GM23338 (cell line): ENCODE results near the gene GPR139. TPM values are rescaled to one million over a fixed set of nuclear protein-coding genes. Genes with fewer than 3 reads are reported as not detected.

Experiments used
- ATAC-seq: fragments of 200-7000 bp; cut with Tn5 transposase; 3 replicates; pipeline ENCODE4 v1.9.1; 2020
- DNase-seq: peaks from one replicate; pipeline ENCODE4 v3.0.0-alpha.2; 2015; ENCODE audit warnings: low spot score
- H2AFZ ChIP-seq: fragments of 200-600 bp; sonication (generic); 2 replicates; pipeline ENCODE4 v1.8.0; 2016; ENCODE audit warnings: antibody characterized with exemption, mild to moderate bottlenecking, moderate library complexity
- H3F3A ChIP-seq: fragments of 200-600 bp; sonication (generic); replicated peaks from 2 replicates; pipeline ENCODE4 v1.8.0; 2017; ENCODE audit warnings: antibody characterized with exemption, mixed run types, low read depth
- H3K27ac ChIP-seq: fragments of 200-600 bp; sonication (generic); 2 replicates; pipeline ENCODE4 v1.6.1; 2016; ENCODE audit warnings: low read depth
- H3K27me3 ChIP-seq: fragments of 200-600 bp; sonication (generic); 2 replicates; pipeline ENCODE4 v1.8.0; 2016; ENCODE audit warnings: mild to moderate bottlenecking, mixed run types, moderate library complexity; ENCODE audit not compliant: insufficient read depth
- H3K36me3 ChIP-seq: fragments of 200-600 bp; sonication (generic); 2 replicates; pipeline ENCODE4 v1.8.0; 2016; ENCODE audit warnings: mild to moderate bottlenecking; ENCODE audit not compliant: insufficient read depth
- H3K4me1 ChIP-seq: fragments of 200-600 bp; sonication (generic); 2 replicates; pipeline ENCODE4 v1.8.0; 2016; ENCODE audit warnings: mild to moderate bottlenecking, moderate library complexity; ENCODE audit not compliant: insufficient read depth
- H3K4me2 ChIP-seq: fragments of 200-600 bp; sonication (generic); 2 replicates; pipeline ENCODE4 v1.7.1; 2017; ENCODE audit warnings: mixed run types
- H3K4me3 ChIP-seq: fragments of 200-600 bp; sonication (generic); 2 replicates; pipeline ENCODE4 v1.6.1; 2016; ENCODE audit warnings: mixed run types
- H3K79me2 ChIP-seq: fragments of 200-600 bp; sonication (generic); replicated peaks from 2 replicates; pipeline ENCODE4 v1.8.0; 2017; ENCODE audit warnings: mild to moderate bottlenecking; ENCODE audit not compliant: insufficient read depth
- H3K9me2 ChIP-seq: fragments of 200-600 bp; sonication (generic); 2 replicates; pipeline ENCODE4 v1.8.0; 2017; ENCODE audit not compliant: insufficient read depth
- H4K20me1 ChIP-seq: fragments of 200-600 bp; sonication (generic); replicated peaks from 2 replicates; pipeline ENCODE4 v1.8.0; 2017; ENCODE audit warnings: mild to moderate bottlenecking; ENCODE audit not compliant: insufficient read depth
- H3K27ac Mint-ChIP-seq: 2 replicates; pipeline ENCODE4 v1.8.0; 2020; ENCODE audit warnings: inconsistent platforms, mild to moderate bottlenecking, moderate library complexity, mixed read lengths
- H3K27me3 Mint-ChIP-seq: 3 replicates; pipeline ENCODE4 v1.8.0; 2022; ENCODE audit warnings: low read depth, mild to moderate bottlenecking, moderate library complexity, mixed read lengths, inconsistent platforms; ENCODE audit not compliant: insufficient read depth, poor library complexity
- H3K36me3 Mint-ChIP-seq: 3 replicates; pipeline ENCODE4 v1.8.0; 2021; ENCODE audit warnings: low read depth, mild to moderate bottlenecking, inconsistent platforms, moderate library complexity, mixed read lengths
- H3K4me1 Mint-ChIP-seq: 3 replicates; pipeline ENCODE4 v1.8.0; 2020; ENCODE audit warnings: mild to moderate bottlenecking, inconsistent platforms, mixed read lengths
- H3K4me3 Mint-ChIP-seq: 3 replicates; pipeline ENCODE4 v1.8.0; 2021; ENCODE audit warnings: moderate library complexity, mild to moderate bottlenecking, inconsistent platforms, mixed read lengths
- H3K9me3 Mint-ChIP-seq: 3 replicates; pipeline ENCODE4 v1.8.0; 2020; ENCODE audit warnings: moderate library complexity, mild to moderate bottlenecking, inconsistent platforms, mixed read lengths
- CREB1 ChIP-seq: fragments of 250-450 bp; sonication (Bioruptor Pico); IDR thresholded peaks from 2 replicates; pipeline ENCODE4 v1.5.0; 2020; ENCODE audit warnings: low read depth, mild to moderate bottlenecking, moderate library complexity
- ETS1 ChIP-seq: IDR thresholded peaks from 2 replicates; pipeline ENCODE4 v1.6.1; 2016; ENCODE audit warnings: antibody characterized with exemption
- EZH2 ChIP-seq: fragments of 200-600 bp; sonication (generic); IDR thresholded peaks from one replicate; pipeline ENCODE4 v1.8.0; 2017; ENCODE audit warnings: antibody characterized with exemption, mild to moderate bottlenecking, low read depth; ENCODE audit not compliant: unreplicated experiment
- EZH2phosphoT487 ChIP-seq: fragments of 200-600 bp; sonication (generic); IDR thresholded peaks from one replicate; pipeline ENCODE4 v1.8.1; 2018; ENCODE audit warnings: antibody characterized with exemption; ENCODE audit not compliant: unreplicated experiment
- JUNB ChIP-seq: IDR thresholded peaks from one replicate; pipeline ENCODE4 v1.6.1; 2016; ENCODE audit warnings: antibody characterized with exemption; ENCODE audit not compliant: unreplicated experiment
- NANOG ChIP-seq: IDR thresholded peaks from 2 replicates; pipeline ENCODE4 v1.6.1; 2016; ENCODE audit warnings: antibody characterized with exemption, borderline replicate concordance
- POLR2AphosphoS5 ChIP-seq: IDR thresholded peaks from 2 replicates; pipeline ENCODE4 v1.6.1; 2016; ENCODE audit warnings: antibody characterized with exemption, low read depth
- STAT1 ChIP-seq: IDR thresholded peaks from one replicate; pipeline ENCODE4 v1.6.1; 2016; ENCODE audit warnings: antibody characterized with exemption; ENCODE audit not compliant: unreplicated experiment
- ZNF114 ChIP-seq: fragments of 250-450 bp; sonication (Bioruptor Pico); IDR thresholded peaks from 2 replicates; pipeline ENCODE4 v1.5.0; 2020; ENCODE audit warnings: mild to moderate bottlenecking, moderate library complexity
- ZNF331 ChIP-seq: fragments of 250-450 bp; sonication (Bioruptor Pico); IDR thresholded peaks from 2 replicates; pipeline ENCODE4 v1.5.0; 2020; ENCODE audit warnings: low read depth, mild to moderate bottlenecking, moderate library complexity
- polyA plus RNA-seq: library from polyadenylated mRNA; unstranded; fragments of >200 nt; fragmentation: Nextera tagmentation; extraction: Ambion mirVana; gene quantifications from 2 replicates; pipeline ENCODE4 v1.2.1, GENCODE V29; 2016
- total RNA-seq: library from RNA; depleted of rRNA; stranded (reverse); fragments of >200 nt; shearing (Covaris generic); gene quantifications from 2 replicates; pipeline ENCODE4 v1.2.3, GENCODE V29; 2014
- TF ChIP-seq, protein P1 (sequence below): IDR thresholded peaks from one replicate; pipeline ENCODE4 v1.6.1; 2018; ENCODE audit warnings: antibody characterized with exemption; ENCODE audit not compliant: unreplicated experiment
- TF ChIP-seq, protein P2 (sequence below): fragments of 250-450 bp; sonication (Bioruptor Pico); IDR thresholded peaks from 2 replicates; pipeline ENCODE4 v1.5.0; 2020; ENCODE audit warnings: mild to moderate bottlenecking, moderate library complexity

The GPR139 gene
- total and polyA plus RNA-seq, 2 experiments from 2014 or later = 0.66 to 2.3 TPM

GRCh38 chr16:20089246-20089965, 15.7 kb upstream of the GPR139 start:
- no peaks in the 10 kb centered on the region for H3K27me3 Mint-ChIP-seq
- ATAC-seq = no peak
- no peak overlapping the region for H3K27ac Mint-ChIP-seq

More at GRCh38 chr16:20089246-20089965, 15.7 kb upstream of the GPR139 start:
- H3K4me2 ChIP-seq = no peak overlapping the region
- H3F3A ChIP-seq = no peaks in the 10 kb centered on the region
- H3K79me2 ChIP-seq = no peaks in the 10 kb centered on the region
- H3K4me3 ChIP-seq = no peak overlapping the region
- Mint-ChIP-seq H3K4me1 (peaks cover 7% of the 10 kb centered on the region; the same call in 2 of the 3 replicates), H3K36me3 (no peaks in the 10 kb centered on the region), H3K4me3 (no peak overlapping the region), H3K9me3 (no peaks in the 10 kb centered on the region)
- 0 out of 2 replicates have a peak, but pooled peaks cover 3% of the 10 kb centered on the region for H3K4me1 ChIP-seq
- H2AFZ ChIP-seq = no peak overlapping the region
- no peaks in the 10 kb centered on the region for H3K9me2 ChIP-seq
- DNase-seq = no peak
- no peaks in the 10 kb centered on the region for H3K36me3 ChIP-seq
- H3K27me3 ChIP-seq = no peaks in the 10 kb centered on the region
- no peak overlapping the region for H3K27ac ChIP-seq
- TF ChIP-seq ZNF331 (CRISPR knock-in tag) (no peak), CREB1 (CRISPR knock-in tag) (no peak), EZH2 (no peak), STAT1 (no peak), JUNB (no peak), POLR2AphosphoS5 (no peak), ZNF114 (CRISPR knock-in tag) (no peak), ETS1 (no peak), EZH2phosphoT487 (no peak), NANOG (no peak)
- TF ChIP-seq, protein P1, sequence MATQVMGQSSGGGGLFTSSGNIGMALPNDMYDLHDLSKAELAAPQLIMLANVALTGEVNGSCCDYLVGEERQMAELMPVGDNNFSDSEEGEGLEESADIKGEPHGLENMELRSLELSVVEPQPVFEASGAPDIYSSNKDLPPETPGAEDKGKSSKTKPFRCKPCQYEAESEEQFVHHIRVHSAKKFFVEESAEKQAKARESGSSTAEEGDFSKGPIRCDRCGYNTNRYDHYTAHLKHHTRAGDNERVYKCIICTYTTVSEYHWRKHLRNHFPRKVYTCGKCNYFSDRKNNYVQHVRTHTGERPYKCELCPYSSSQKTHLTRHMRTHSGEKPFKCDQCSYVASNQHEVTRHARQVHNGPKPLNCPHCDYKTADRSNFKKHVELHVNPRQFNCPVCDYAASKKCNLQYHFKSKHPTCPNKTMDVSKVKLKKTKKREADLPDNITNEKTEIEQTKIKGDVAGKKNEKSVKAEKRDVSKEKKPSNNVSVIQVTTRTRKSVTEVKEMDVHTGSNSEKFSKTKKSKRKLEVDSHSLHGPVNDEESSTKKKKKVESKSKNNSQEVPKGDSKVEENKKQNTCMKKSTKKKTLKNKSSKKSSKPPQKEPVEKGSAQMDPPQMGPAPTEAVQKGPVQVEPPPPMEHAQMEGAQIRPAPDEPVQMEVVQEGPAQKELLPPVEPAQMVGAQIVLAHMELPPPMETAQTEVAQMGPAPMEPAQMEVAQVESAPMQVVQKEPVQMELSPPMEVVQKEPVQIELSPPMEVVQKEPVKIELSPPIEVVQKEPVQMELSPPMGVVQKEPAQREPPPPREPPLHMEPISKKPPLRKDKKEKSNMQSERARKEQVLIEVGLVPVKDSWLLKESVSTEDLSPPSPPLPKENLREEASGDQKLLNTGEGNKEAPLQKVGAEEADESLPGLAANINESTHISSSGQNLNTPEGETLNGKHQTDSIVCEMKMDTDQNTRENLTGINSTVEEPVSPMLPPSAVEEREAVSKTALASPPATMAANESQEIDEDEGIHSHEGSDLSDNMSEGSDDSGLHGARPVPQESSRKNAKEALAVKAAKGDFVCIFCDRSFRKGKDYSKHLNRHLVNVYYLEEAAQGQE = no peak
- TF ChIP-seq, protein P2, sequence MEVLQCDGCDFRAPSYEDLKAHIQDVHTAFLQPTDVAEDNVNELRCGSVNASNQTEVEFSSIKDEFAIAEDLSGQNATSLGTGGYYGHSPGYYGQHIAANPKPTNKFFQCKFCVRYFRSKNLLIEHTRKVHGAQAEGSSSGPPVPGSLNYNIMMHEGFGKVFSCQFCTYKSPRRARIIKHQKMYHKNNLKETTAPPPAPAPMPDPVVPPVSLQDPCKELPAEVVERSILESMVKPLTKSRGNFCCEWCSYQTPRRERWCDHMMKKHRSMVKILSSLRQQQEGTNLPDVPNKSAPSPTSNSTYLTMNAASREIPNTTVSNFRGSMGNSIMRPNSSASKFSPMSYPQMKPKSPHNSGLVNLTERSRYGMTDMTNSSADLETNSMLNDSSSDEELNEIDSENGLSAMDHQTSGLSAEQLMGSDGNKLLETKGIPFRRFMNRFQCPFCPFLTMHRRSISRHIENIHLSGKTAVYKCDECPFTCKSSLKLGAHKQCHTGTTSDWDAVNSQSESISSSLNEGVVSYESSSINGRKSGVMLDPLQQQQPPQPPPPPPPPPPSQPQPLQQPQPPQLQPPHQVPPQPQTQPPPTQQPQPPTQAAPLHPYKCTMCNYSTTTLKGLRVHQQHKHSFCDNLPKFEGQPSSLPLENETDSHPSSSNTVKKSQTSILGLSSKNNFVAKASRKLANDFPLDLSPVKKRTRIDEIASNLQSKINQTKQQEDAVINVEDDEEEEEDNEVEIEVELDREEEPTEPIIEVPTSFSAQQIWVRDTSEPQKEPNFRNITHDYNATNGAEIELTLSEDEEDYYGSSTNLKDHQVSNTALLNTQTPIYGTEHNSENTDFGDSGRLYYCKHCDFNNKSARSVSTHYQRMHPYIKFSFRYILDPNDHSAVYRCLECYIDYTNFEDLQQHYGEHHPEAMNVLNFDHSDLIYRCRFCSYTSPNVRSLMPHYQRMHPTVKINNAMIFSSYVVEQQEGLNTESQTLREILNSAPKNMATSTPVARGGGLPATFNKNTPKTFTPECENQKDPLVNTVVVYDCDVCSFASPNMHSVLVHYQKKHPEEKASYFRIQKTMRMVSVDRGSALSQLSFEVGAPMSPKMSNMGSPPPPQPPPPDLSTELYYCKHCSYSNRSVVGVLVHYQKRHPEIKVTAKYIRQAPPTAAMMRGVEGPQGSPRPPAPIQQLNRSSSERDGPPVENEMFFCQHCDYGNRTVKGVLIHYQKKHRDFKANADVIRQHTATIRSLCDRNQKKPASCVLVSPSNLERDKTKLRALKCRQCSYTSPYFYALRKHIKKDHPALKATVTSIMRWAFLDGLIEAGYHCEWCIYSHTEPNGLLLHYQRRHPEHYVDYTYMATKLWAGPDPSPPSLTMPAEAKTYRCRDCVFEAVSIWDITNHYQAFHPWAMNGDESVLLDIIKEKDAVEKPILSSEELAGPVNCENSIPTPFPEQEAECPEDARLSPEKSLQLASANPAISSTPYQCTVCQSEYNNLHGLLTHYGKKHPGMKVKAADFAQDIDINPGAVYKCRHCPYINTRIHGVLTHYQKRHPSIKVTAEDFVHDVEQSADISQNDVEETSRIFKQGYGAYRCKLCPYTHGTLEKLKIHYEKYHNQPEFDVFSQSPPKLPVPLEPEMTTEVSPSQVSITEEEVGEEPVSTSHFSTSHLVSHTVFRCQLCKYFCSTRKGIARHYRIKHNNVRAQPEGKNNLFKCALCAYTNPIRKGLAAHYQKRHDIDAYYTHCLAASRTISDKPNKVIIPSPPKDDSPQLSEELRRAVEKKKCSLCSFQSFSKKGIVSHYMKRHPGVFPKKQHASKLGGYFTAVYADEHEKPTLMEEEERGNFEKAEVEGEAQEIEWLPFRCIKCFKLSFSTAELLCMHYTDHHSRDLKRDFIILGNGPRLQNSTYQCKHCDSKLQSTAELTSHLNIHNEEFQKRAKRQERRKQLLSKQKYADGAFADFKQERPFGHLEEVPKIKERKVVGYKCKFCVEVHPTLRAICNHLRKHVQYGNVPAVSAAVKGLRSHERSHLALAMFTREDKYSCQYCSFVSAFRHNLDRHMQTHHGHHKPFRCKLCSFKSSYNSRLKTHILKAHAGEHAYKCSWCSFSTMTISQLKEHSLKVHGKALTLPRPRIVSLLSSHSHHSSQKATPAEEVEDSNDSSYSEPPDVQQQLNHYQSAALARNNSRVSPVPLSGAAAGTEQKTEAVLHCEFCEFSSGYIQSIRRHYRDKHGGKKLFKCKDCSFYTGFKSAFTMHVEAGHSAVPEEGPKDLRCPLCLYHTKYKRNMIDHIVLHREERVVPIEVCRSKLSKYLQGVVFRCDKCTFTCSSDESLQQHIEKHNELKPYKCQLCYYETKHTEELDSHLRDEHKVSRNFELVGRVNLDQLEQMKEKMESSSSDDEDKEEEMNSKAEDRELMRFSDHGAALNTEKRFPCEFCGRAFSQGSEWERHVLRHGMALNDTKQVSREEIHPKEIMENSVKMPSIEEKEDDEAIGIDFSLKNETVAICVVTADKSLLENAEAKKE (CRISPR knock-in tag) = no peak
- H4K20me1 ChIP-seq = no peaks in the 10 kb centered on the region
